WI38 (cell line): Measurements from ENCODE around the gene IGLON5.

Experiments used
- H3K4me3 ChIP-seq: 2 replicates; pipeline ENCODE4 v1.5.1; 2011; ENCODE audit warnings: low read depth, mild to moderate bottlenecking, control low read depth, low read length
- CTCF ChIP-seq: IDR thresholded peaks from 2 replicates; pipeline ENCODE4 v1.5.1; 2012; ENCODE audit warnings: low read depth, mild to moderate bottlenecking, control low read depth, low read length

IGLON5 gene

GRCh38 chr19:51365965-51366388, 54.5 kb downstream of the IGLON5 start, which contains the start of gene ETFB:
TSS of gene ETFB (minus strand) at chr19:51366388. CDS start at chr19:51366326, 62 bp downstream.
- TF ChIP-seq CTCF: no peak
- H3K4me3 ChIP-seq: peak within 1 kb of the TSS; percentile 84

GRCh38 chr19:51366389-51367254, 55.2 kb downstream of the IGLON5 start:
- no peak for TF ChIP-seq CTCF
- H3K4me3 ChIP-seq: peak overlapping the region; percentile 84

- peak overlapping the region; percentile 67 for H3K4me3 ChIP-seq
- no peak for TF ChIP-seq CTCF
Measured at GRCh38 chr19:51367255-51367564, 55.8 kb downstream of the IGLON5 start.

GRCh38 chr19:51367565-51368365, 56.3 kb downstream of the IGLON5 start:
- H3K4me3 ChIP-seq: peak overlapping the region; percentile 72
- TF ChIP-seq CTCF: no peak

- peak within 1 kb of the TSS; percentile 72 for H3K4me3 ChIP-seq
- TF ChIP-seq CTCF: no peak
Measured at GRCh38 chr19:51368366-51369282, 57.2 kb downstream of the IGLON5 start, which contains the start of gene CLDND2. TSS of gene CLDND2 (minus strand) at chr19:51369003. CDS start at chr19:51368577, 426 bp downstream.

GRCh38 chr19:51370230-51370629, 58.8 kb downstream of the IGLON5 start:
- no peak for TF ChIP-seq CTCF
- no peak overlapping the region for H3K4me3 ChIP-seq
